ENCODE results near the gene SARM1.
"Not testable (repeated sequence)": the region's sequence is repeated elsewhere in the genome, so short reads cannot be mapped to it uniquely, and the experiment has no call there.

The SARM1 gene

GRCh38 chr17:28433721-28434120, 62.2 kb downstream of the SARM1 start:
- DNase-seq: no peak

DNA sequence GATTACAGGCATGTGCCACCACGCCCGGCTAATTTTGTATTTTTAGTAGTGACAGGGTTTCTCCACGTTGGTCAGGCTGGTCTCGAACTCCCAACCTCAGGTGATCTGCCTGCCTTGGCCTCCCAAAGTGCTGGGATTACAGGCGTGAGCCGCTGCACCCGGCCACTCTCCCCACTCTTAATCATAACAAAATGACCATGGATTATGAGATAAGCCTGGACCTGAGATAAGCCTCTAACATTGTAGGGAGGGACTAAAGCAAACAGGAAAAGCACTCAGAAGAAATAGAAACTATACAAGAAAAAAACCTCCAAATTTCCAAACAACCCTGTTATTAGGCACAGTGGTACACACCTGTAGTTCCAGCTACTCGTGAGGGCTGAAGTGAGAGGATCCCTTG, 62.8 kb downstream of the SARM1 start:
- not testable (repeated sequence) for DNase-seq

GRCh38 chr17:28443901-28444638, 72.6 kb downstream of the SARM1 start:
- DNase-seq: no peak

DNA sequence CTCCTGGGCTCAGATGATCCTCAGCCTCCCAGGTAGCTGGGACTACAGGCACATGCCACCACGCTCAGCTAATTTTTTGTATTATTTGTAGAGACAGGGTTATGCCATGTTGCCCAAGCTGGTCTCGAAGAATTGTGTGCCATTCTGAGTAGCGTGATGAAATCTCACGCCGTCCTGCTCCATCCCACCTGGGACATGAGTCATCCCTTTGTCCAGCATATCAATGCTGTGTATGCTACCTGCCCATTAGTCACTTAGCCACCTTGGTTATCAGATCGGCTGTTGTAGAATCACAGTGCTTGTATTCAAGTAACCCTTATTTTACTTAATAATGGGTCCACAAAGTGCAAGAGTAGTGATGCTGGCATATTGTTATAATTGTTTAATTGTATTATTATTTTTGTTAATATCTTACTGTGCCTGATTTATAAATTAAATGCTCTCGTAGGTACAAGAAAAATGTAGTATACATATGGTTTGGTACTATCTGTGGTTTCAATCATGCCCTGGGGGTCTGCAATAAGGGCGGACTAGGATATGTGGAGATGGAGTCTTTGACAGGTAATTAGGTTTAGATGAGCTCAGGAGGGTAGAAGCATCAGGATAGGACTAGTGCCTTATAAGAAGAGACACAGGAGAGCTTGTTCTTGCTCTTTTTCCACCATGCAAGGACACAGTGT, 75.4 kb downstream of the SARM1 start:
- no peak for DNase-seq

DNA sequence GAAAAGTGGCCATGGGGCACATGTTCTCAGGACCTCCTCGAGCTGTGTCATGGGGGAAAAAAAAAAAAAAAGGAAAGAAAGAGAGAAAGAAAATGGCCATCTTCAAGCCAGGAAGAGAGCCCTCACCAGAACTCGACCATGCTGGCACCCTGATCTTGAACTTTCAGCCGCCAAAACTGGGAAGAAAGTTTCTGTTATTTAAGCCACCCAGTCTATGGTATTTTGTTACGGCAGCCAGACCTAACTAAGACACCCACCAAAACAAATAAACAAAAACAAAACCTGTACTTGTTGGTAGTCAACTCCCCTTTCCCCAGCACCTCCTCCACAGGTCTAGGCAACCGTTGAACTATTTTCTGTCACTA, 75.9 kb downstream of the SARM1 start:
- no peak for DNase-seq

- no peak for DNase-seq
Measured at GRCh38 chr17:28449859-28450258, 78.4 kb downstream of the SARM1 start.
